ENCODE data around the gene UCN.
"Not testable (repeated sequence)": the region's sequence is repeated elsewhere in the genome, so short reads cannot be mapped to it uniquely, and the experiment has no call there.

Gene UCN

DNA sequence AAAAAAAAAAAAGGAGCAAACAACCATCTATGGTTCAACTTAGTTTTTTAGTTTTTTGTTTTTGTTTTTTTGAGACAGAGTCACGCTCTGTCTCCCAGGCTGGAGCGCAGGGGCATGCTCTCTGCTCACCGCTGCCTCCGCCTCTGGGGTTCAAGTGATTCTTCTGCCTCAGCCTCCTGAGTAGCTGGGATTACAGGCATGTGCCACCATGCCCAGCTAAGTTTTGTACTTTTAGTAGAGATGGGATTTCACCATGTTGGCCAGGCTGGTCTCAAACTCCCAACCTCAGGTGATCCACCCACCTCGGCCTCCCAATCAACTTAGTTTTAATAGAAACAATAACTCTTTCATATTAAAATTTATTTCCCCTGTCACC, 45.1 kb upstream of the UCN start:
- H3K23ac ChIP-seq (ENCODE audit: low read length); H4K5ac ChIP-seq (ENCODE audit: low read length); H3K56ac ChIP-seq (ENCODE audit: low read length); H3K27me3 ChIP-seq (ENCODE audit: insufficient read depth, low read length, poor library complexity); H4K8ac ChIP-seq (ENCODE audit: low read depth, low read length); H3K9ac ChIP-seq (ENCODE audit: low read length); H3K4me1 ChIP-seq (ENCODE audit: control insufficient read depth, low read depth, low read length); H3K4ac ChIP-seq (ENCODE audit: low read depth, low read length); H2AK5ac ChIP-seq (ENCODE audit: low read length); H3K36me3 ChIP-seq (ENCODE audit: control insufficient read depth, insufficient read depth, low read length); H2BK15ac ChIP-seq (replicated peaks; ENCODE audit: low read depth); DNase-seq; H3K4me3 ChIP-seq (ENCODE audit: low read length); H2BK5ac ChIP-seq (ENCODE audit: low read length); H2BK120ac ChIP-seq (ENCODE audit: low read depth, low read length); H3K4me2 ChIP-seq (ENCODE audit: low read length); H3K18ac ChIP-seq (ENCODE audit: low read length); H3K27ac ChIP-seq (ENCODE audit: low read depth, low read length); H3K79me1 ChIP-seq (ENCODE audit: low read length): not testable (repeated sequence)
- no CpG with 5 or more reads among the region's 5 CpGs for WGBS (ENCODE audit: extremely low coverage, insufficient coverage, low lambda C conversion rate)
- peaks cover 52% of the 10 kb centered on the region for H3K79me2 ChIP-seq (ENCODE audit: control insufficient read depth, insufficient read depth, low read length)

DNA sequence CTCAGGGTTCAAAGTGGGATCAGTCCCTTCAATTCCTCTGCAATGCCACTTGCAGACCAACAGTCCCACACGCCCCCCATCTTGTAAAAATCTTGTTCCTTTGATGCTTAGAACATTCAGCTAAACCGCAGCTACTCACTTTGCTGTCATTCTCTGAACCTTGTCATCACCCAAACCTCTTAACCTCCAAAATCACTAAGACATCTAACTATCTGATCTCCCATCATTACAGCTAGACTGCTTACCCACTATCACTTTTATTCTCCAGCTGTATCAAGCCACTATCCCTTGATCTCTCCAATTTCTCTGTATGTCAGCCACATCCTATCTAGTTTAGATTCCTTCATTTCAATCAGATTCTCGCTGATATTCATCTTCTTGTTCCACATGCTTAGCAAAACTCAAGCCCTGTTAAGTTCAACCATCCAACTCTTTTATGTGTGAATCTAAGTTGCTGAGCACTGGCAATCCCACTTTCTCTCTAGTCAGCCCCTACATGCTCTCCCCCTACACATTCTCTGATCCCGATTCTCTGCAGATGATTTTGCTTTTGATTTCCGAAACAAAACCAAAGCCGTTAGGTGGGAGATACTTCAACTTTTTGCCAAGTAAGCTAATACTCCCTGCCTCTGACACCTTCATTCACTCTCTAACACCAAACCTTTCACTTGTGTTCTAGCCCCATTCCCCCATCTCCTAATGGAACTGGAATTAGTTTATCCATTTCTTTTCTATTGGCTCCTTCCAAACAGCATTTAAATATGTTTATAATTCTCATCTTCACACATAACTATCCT, 43.8 kb upstream of the UCN start:
- Histone ChIP-seq H2AK5ac (ENCODE audit: low read length) (no peak overlapping the region), H3K4ac (ENCODE audit: low read depth, low read length) (no peak overlapping the region), H4K8ac (ENCODE audit: low read depth, low read length) (no peak overlapping the region), H3K4me2 (ENCODE audit: low read length) (no peak overlapping the region), H2BK120ac (ENCODE audit: low read depth, low read length) (no peak overlapping the region), H3K4me1 (ENCODE audit: control insufficient read depth, low read depth, low read length) (no peaks in the 10 kb centered on the region), H3K56ac (ENCODE audit: low read length) (no peak overlapping the region), H3K36me3 (ENCODE audit: control insufficient read depth, insufficient read depth, low read length) (no peaks in the 10 kb centered on the region), H2BK5ac (ENCODE audit: low read length) (no peak overlapping the region), H3K4me3 (ENCODE audit: low read length) (no peak overlapping the region), H3K18ac (ENCODE audit: low read length) (no peak overlapping the region), H3K79me2 (ENCODE audit: control insufficient read depth, insufficient read depth, low read length) (peaks cover 59% of the 10 kb centered on the region), H3K27me3 (ENCODE audit: insufficient read depth, low read length, poor library complexity) (no peaks in the 10 kb centered on the region), H3K79me1 (ENCODE audit: low read length) (peaks cover 5% of the 10 kb centered on the region), H4K5ac (ENCODE audit: low read length) (no peak overlapping the region), H3K27ac (ENCODE audit: low read depth, low read length) (no peak overlapping the region), H3K9ac (ENCODE audit: low read length) (no peak overlapping the region), H3K23ac (ENCODE audit: low read length) (no peak overlapping the region), H2BK15ac (replicated peaks; ENCODE audit: low read depth) (no peak overlapping the region)
- WGBS (ENCODE audit: extremely low coverage, insufficient coverage, low lambda C conversion rate): no CpG with 5 or more reads among the region's 6 CpGs
- no peak for DNase-seq

DNA sequence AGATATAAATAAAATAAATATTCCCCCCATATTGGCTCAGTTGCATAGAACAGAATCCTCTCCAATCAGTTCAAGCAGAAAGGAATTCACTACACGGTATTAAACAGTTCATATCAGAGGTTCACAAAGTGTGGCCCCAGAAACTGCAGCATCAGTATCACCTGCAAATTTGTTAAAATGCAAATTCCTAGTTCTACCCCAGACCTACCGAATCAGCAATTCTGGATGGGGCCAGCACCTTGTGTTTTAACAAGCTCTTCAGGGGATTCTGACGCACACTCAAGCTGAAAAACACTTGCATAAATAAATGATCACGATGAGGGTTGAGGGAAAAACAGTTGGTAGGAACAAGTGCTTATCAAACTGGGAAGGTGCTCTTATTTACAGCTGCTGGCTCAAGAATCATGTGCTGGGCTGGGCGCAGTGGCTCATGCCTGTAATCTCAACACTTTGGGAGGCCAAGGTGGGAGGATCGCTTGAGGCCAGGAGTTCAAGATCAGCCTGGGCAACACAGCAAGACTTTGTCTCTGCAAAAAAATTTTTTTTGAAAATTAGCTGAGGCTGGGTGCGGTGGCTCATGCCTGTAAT, 42.0 kb upstream of the UCN start:
- no peak overlapping the region for H2BK5ac ChIP-seq (ENCODE audit: low read length)
- H2BK15ac ChIP-seq (replicated peaks; ENCODE audit: low read depth): no peak overlapping the region
- H2BK120ac ChIP-seq (ENCODE audit: low read depth, low read length): no peak overlapping the region
- no CpG with 5 or more reads among the region's 7 CpGs for WGBS (ENCODE audit: extremely low coverage, insufficient coverage, low lambda C conversion rate)
- no peak overlapping the region for H3K9ac ChIP-seq (ENCODE audit: low read length)
- no peak overlapping the region for H3K4ac ChIP-seq (ENCODE audit: low read depth, low read length)
- no peak overlapping the region for H3K27ac ChIP-seq (ENCODE audit: low read depth, low read length)
- no peaks in the 10 kb centered on the region for H3K4me1 ChIP-seq (ENCODE audit: control insufficient read depth, low read depth, low read length)
- H3K56ac ChIP-seq (ENCODE audit: low read length): no peak overlapping the region
- H3K79me1 ChIP-seq (ENCODE audit: low read length): peaks cover 8% of the 10 kb centered on the region
- H2AK5ac ChIP-seq (ENCODE audit: low read length): no peak overlapping the region
- no peak overlapping the region for H3K4me3 ChIP-seq (ENCODE audit: low read length)
- H3K18ac ChIP-seq (ENCODE audit: low read length): no peak overlapping the region
- H3K4me2 ChIP-seq (ENCODE audit: low read length): no peak overlapping the region
- H3K36me3 ChIP-seq (ENCODE audit: control insufficient read depth, insufficient read depth, low read length): no peaks in the 10 kb centered on the region
- H4K8ac ChIP-seq (ENCODE audit: low read depth, low read length): no peak overlapping the region
- no peak overlapping the region for H4K5ac ChIP-seq (ENCODE audit: low read length)
- peaks cover 63% of the 10 kb centered on the region for H3K79me2 ChIP-seq (ENCODE audit: control insufficient read depth, insufficient read depth, low read length)
- DNase-seq: no peak
- H3K23ac ChIP-seq (ENCODE audit: low read length): no peak overlapping the region
- H3K27me3 ChIP-seq (ENCODE audit: insufficient read depth, low read length, poor library complexity): no peaks in the 10 kb centered on the region

DNA sequence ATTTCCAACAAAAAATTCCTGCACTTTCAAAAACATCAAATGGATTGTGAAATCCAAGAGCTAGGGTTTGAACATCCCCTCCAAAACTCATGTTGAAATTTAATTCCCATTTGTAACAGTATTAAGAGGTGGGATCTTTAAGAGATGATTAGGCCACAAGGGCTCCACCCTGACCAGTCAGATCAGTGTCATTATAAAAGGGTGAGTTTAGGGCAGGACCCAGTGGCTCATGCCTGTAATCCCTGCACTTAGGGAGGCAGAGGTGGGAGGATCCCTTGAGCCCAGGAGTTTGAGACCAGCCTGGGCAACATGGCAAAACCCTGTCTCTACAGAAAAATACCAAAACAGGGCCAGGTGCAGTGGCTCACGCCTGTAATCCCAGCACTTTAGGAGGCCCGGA, 39.4 kb upstream of the UCN start:
- Histone ChIP-seq H3K27ac (ENCODE audit: low read depth, low read length) (no peak overlapping the region), H3K79me2 (ENCODE audit: control insufficient read depth, insufficient read depth, low read length) (peaks cover 57% of the 10 kb centered on the region), H3K56ac (ENCODE audit: low read length) (no peak overlapping the region), H2BK15ac (replicated peaks; ENCODE audit: low read depth) (no peak overlapping the region), H3K36me3 (ENCODE audit: control insufficient read depth, insufficient read depth, low read length) (no peaks in the 10 kb centered on the region), H3K79me1 (ENCODE audit: low read length) (peaks cover 10% of the 10 kb centered on the region), H4K8ac (ENCODE audit: low read depth, low read length) (no peak overlapping the region), H3K23ac (ENCODE audit: low read length) (no peak overlapping the region), H2BK120ac (ENCODE audit: low read depth, low read length) (no peak overlapping the region), H3K4ac (ENCODE audit: low read depth, low read length) (no peak overlapping the region), H3K27me3 (ENCODE audit: insufficient read depth, low read length, poor library complexity) (no peaks in the 10 kb centered on the region), H3K18ac (ENCODE audit: low read length) (no peak overlapping the region), H3K9ac (ENCODE audit: low read length) (no peak overlapping the region), H3K4me2 (ENCODE audit: low read length) (no peak overlapping the region), H3K4me1 (ENCODE audit: control insufficient read depth, low read depth, low read length) (no peaks in the 10 kb centered on the region), H4K5ac (ENCODE audit: low read length) (no peak overlapping the region), H2BK5ac (ENCODE audit: low read length) (no peak overlapping the region), H3K4me3 (ENCODE audit: low read length) (no peak overlapping the region), H2AK5ac (ENCODE audit: low read length) (no peak overlapping the region)
- no peak for DNase-seq
- no CpG with 5 or more reads among the region's 2 CpGs for WGBS (ENCODE audit: extremely low coverage, insufficient coverage, low lambda C conversion rate)

DNA sequence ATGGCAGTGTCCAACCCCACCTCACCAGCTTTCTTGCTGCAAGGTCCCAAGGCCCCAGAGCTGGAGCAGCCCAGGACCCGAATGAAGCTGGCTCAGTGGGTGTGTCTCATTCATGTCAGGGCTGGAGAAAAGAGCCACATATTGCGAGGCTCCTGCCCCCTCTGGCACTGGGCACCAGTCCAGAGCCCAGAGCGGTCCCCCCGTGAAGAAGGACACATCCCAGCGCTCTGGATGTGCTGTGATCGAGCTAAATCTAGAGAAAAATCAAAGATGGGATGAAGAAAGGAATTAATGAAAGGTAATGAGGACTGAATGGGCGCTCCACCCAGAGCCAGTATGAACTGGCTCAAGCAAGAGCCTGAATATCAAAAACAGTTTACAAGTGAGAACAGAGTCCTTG, 27.9 kb upstream of the UCN start:
- H3K4me2 ChIP-seq (ENCODE audit: low read length): no peak overlapping the region
- H4K5ac ChIP-seq (ENCODE audit: low read length): no peak overlapping the region
- H3K56ac ChIP-seq (ENCODE audit: low read length): no peak overlapping the region
- no peak overlapping the region for H3K27ac ChIP-seq (ENCODE audit: low read depth, low read length)
- no peak overlapping the region for H3K4ac ChIP-seq (ENCODE audit: low read depth, low read length)
- H3K9ac ChIP-seq (ENCODE audit: low read length): no peak overlapping the region
- H3K4me3 ChIP-seq (ENCODE audit: low read length): no peak overlapping the region
- DNase-seq: no peak
- H3K79me1 ChIP-seq (ENCODE audit: low read length): no peaks in the 10 kb centered on the region
- H2BK5ac ChIP-seq (ENCODE audit: low read length): no peak overlapping the region
- WGBS (ENCODE audit: extremely low coverage, insufficient coverage, low lambda C conversion rate): no CpG with 5 or more reads among the region's 7 CpGs
- H3K79me2 ChIP-seq (ENCODE audit: control insufficient read depth, insufficient read depth, low read length): no peaks in the 10 kb centered on the region
- peaks cover 17% of the 10 kb centered on the region for H3K36me3 ChIP-seq (ENCODE audit: control insufficient read depth, insufficient read depth, low read length)
- no peak overlapping the region for H3K18ac ChIP-seq (ENCODE audit: low read length)
- H2AK5ac ChIP-seq (ENCODE audit: low read length): no peak overlapping the region
- no peak overlapping the region for H2BK120ac ChIP-seq (ENCODE audit: low read depth, low read length)
- no peaks in the 10 kb centered on the region for H3K4me1 ChIP-seq (ENCODE audit: control insufficient read depth, low read depth, low read length)
- no peaks in the 10 kb centered on the region for H3K27me3 ChIP-seq (ENCODE audit: insufficient read depth, low read length, poor library complexity)
- no peak overlapping the region for H3K23ac ChIP-seq (ENCODE audit: low read length)
- H4K8ac ChIP-seq (ENCODE audit: low read depth, low read length): no peak overlapping the region
- no peak overlapping the region for H2BK15ac ChIP-seq (replicated peaks; ENCODE audit: low read depth)

DNA sequence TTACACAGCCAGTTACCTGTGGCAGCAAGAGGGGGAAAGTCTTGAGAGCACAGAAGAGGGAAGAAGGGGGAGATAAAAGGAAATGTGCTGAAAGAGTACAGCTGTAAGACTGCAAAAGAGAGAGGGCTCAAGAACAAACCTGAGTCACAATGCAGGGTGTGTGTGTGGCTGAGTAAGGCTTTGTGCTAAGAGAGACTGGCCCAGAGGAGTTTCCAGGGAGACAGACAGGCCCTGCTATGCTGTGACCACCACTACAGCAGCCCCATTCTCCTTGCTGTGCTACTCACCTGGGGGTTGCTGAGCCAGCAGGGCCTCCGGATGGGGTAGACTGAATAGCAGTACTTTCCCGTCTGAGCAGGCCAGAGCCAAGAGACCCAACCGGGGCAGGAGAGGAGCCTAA, 27.1 kb upstream of the UCN start:
- H3K27ac ChIP-seq (ENCODE audit: low read depth, low read length): no peak overlapping the region

More for the DNA sequence above, 27.1 kb upstream of the UCN start:
- H2BK15ac ChIP-seq (replicated peaks; ENCODE audit: low read depth): no peak overlapping the region
- H3K36me3 ChIP-seq (ENCODE audit: control insufficient read depth, insufficient read depth, low read length): peaks cover 17% of the 10 kb centered on the region
- H3K4me3 ChIP-seq (ENCODE audit: low read length): no peak overlapping the region
- no peak overlapping the region for H2BK5ac ChIP-seq (ENCODE audit: low read length)
- no peak overlapping the region for H3K18ac ChIP-seq (ENCODE audit: low read length)
- no peak overlapping the region for H3K23ac ChIP-seq (ENCODE audit: low read length)
- no peak overlapping the region for H4K5ac ChIP-seq (ENCODE audit: low read length)
- no peaks in the 10 kb centered on the region for H3K27me3 ChIP-seq (ENCODE audit: insufficient read depth, low read length, poor library complexity)
- H2BK120ac ChIP-seq (ENCODE audit: low read depth, low read length): no peak overlapping the region
- no peak overlapping the region for H3K4me2 ChIP-seq (ENCODE audit: low read length)
- H3K4ac ChIP-seq (ENCODE audit: low read depth, low read length): no peak overlapping the region
- DNase-seq: no peak
- WGBS (ENCODE audit: extremely low coverage, insufficient coverage, low lambda C conversion rate): no CpG with 5 or more reads among the region's 3 CpGs
- H3K79me2 ChIP-seq (ENCODE audit: control insufficient read depth, insufficient read depth, low read length): no peaks in the 10 kb centered on the region
- no peaks in the 10 kb centered on the region for H3K4me1 ChIP-seq (ENCODE audit: control insufficient read depth, low read depth, low read length)
- no peaks in the 10 kb centered on the region for H3K79me1 ChIP-seq (ENCODE audit: low read length)
- no peak overlapping the region for H2AK5ac ChIP-seq (ENCODE audit: low read length)
- H3K9ac ChIP-seq (ENCODE audit: low read length): no peak overlapping the region
- H3K56ac ChIP-seq (ENCODE audit: low read length): no peak overlapping the region
- no peak overlapping the region for H4K8ac ChIP-seq (ENCODE audit: low read depth, low read length)
